Measurements from ENCODE around the gene SECTM1.

The SECTM1 gene

DNA sequence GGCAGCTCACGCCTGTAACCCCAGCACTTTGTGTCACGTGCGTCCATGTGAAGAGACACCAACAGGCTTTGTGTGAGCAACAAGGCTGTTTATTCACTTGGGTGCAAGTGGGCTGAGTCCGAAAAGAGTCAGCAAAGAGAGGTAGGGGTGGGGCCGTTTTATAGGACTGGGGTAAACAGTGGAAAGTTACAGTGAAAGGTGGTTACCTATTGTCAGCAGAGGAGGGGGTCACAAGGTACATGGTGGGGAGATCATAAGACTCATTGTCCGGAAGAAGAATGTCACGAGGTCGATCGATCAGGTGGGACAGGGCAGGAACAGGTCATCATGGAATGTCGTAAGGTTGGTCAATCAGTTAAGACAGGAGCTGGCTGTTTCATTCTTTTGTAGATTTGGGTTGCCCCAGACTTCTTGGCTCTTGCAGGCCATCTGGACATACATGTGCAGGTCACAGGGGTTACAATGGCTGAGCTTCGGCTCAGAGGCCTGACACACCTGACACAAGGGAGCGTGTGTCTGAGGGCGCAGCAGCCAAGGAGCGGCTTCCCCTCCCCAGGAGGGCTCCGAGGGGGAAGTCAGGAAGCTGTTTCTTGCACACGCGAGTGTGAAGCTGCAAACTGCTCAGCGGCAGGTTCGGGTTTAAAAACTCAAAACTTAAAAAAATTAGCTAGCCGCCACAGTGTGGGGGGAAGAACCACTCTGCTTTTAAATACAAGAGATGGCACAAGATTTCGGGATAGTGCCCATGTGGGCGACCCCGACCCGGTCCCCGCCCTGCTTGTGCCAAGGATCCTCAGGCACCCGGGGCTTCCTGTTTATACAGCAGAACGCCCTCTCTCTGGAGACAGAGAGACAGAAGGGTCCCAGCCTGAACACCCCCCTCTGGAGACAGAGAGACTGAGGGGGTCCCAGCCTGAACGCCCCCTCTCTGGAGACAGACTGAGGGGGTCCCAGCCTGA, 13.1 kb upstream of the SECTM1 start:
- no peak for DNase-seq

DNA sequence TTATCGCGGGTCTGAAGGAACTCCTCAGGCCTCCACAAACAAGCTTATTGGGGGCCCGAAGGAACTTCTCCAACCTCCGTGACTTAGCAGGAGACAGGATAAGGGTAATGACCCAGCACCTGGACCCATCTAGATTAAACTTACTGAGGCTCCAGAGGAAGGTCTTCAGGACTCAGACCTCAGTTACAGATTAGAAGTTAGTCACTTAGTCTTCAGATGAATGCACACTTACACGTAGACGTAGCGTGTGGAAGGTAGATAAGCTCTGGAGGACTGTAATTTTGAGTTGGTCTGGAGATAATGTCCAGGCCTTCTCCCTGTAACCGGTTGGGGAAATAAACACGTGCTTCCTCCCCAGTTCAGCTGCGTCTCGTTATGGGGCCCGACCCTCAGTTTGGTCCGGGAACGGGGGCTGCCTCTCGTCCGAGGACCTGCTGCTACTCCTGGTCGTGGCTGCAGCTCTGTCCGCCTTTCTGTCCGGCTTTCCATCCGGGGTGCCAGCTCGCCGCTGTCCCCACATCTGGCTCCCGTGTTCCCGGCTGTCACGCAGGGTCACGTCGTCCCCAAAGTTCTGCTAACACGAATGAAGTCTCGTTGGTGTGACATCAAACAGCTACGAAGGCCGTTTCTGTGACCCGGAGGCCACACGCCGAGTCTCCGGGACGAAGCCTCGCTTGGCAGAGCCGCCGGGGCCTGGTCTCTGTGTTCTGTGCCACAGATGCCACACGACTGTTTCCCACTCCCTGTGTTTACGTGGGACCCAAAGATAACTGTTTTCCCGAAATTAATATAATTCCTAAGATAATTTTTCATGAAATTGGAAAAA, 11.8 kb upstream of the SECTM1 start:
- no peak for DNase-seq

DNA sequence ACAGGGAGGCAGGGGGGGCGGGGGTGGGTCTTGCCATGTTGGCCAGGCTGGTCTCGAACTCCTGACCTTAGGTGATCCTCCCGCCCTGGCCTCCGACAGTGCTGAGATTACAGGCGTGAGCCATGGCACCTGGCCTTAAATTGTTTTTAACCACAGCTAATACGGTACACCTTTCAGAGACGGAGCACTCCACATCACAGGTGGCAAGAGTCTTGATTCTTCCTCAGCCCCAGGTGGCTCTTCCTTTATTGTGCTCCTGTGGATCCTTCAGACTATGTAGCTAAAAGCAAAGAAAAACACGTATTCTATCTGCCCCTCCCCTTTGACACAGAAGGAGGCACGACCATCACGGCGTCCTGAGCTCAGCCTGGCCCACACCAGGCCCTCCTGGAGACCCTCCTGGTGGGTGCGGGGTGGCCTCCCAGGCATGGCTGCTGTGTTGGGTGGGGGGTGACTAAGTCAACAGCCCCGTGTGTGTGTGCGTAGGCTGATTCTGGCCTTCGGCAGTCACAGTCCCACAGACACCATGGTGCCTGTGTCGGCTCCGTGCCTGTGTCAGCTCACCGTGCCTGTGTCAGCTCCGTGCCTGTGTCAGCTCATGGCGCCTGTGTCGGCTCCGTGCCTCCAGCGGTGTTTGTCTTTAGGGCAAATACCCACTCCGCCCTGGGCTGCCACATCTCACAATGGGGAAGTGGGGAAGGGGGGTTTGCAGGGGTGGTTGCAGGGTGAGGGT, 10.8 kb upstream of the SECTM1 start:
- DNase-seq = no peak

DNA sequence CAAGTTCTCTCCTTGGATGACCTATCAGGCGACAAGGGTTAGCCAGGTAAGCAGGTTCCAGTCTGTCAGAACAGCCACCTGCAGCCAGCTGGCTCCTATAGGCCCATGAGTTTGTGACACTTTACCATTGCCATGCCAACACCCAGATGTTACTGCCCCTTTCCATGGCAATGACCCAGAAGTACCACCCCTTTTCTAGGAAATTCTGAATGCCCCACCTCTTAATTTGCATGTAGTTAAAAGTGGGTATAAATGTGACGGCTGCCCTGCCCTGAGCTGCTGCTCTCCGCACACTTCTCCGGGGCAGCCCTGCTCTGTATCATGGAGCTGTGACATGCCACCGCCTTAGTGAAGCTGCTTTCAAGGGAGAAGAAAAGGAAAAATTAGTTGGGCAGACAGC, 10.0 kb upstream of the SECTM1 start:
- DNase-seq = no peak

DNA sequence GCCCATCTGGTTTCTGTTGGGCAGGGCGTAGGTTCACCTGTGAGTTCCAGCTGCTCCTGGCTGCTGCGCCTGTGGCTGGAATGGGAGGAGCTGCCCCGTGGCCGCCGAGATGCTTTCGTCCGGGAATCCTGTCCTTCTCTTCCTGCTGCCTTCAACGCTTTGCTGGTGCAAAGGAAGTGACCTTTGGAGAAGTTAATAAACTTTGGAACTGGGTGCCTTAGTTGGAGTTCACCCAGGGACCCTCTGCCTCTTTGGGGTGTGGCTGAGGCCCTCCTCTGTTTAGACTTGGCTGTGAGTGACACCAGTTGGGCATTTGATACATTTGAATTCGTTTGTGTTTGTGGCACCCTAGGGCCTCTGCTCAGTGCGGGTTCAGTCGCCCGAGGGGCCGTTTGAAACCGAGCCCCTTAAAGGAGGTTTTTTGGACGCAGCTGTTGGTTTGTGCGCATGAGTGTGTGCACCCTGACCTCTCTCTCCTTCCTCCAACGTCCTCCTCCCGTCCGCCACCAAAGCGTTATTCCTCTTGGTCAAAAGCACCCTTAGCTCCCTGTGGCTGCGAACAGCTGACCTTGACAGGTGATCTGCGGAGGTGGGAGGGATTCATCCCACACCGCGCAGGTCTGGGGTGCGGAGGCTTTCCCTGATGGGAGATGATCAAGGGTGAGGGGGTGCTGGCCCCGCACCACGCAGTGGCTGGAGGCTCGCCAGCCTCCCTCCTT, 9.0 kb upstream of the SECTM1 start:
- no peak for DNase-seq

DNA sequence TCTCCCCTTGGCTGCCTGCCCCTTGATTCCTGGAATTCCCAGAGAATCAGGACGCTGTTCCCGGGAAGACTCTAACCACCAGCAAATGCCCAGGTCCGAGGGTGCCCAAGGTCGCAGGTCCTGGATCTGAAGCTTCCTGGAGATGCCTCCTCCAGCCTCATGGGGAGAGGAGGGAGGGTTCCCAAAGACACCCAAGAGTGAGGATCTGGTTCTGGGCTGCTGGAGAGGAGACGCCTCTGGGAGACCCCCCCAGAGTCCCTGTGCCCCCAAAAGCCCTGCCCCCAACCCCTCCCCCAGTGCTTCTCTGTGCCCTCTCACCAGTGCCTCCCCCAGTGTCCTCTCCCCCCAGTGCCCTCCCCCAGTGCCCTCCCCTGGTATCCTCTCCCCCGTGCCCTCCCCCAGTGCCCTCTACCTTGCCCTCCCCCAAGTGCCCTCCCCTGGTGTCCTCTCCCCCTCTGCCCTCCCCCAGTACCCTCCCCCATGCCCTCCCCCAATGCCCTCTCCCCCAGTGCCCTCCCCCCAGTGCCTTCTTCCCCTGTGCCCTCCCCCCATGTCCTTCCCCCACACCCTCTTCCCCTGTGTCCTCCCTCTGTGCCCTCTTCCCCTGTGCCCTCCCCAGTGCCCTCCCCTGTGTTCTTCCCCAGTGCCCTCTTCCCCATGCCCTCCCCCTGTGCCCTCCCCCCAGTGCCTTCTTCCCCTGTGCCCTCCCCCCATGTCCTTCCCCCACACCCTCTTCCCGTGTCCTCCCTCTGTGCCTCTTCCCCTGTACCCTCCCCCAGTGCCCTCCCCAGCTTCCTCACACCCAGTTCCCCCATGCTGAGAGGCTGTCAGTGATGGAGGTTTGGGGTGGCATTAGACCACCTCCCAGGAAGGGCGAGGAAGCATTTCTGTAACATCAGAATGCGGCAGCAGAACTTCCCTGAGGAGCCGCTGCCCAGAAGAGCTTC, 6.3 kb upstream of the SECTM1 start:
- no peak for DNase-seq

DNA sequence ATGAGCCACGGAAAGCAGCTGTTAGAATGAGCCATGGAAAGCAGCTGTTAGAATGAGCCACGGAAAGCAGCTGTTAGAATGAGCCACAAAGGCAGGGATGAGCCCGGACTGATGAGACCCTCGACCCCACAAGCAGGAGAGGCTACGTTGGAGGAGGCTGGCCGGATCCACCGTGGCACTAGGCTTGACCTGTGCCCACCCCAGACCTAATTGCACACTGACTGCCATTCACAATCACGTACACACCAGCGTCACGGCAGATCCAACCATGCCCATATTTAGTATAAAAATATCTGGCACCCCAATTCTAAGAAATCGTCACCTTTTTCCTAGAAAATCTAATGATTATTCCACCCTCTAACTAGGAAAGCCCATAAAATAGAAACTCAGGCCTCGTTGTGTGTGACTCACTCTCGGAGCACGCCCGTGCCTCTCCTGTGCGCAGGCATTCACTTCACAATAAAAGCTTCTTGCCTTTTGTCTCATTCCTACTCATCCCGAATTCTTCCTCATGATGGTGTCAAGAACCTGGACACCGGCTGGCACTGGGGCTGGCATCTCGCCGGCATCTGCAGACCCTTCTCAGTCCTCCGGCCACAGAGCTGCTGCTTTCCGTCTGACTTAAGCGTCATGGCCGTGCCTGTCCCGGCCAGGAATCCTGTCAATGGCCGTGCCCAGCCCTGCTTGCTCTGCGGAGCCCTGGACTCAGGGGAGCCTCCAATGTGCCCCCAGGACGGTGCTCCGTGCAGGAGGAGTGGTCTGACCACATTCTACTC, 5.5 kb upstream of the SECTM1 start:
- DNase-seq = no peak

DNA sequence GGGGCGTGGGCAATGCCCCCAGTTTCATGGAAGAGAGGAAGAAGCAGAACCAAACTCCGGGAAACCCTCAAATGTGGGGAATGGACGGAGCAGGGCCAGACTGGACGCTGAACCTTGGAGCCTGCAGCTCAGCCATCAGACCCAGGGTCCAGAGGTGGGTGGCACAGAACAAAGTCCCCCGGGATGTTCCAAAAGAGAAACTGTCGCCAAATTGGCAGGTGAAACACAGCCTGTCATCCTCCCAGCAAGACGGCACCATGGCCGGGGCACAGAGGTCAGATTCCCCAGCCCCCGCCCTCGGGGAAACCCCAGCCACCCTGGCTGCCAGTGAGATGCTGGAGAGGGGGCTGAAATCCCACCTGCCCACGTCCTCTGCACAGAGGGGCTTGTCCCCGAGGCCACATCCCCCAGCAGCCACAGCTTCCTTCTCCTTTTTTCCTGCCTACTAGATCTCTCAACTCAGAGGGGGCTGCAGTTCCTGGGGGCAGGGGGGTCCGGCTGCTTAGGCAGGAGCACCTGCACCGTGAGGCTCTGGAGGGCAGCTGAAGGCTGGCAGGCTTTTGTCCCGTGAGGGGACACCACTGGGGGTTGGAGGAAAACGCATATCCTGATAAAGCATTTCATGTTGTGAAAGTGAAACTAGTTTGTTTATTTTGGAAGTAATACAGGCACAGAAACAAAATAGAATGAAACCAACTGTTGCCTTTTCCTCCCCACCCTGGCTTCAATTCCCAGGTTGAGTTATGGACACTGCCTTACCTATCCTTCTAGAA, 1.2 kb upstream of the SECTM1 start:
- no peak for DNase-seq

DNA sequence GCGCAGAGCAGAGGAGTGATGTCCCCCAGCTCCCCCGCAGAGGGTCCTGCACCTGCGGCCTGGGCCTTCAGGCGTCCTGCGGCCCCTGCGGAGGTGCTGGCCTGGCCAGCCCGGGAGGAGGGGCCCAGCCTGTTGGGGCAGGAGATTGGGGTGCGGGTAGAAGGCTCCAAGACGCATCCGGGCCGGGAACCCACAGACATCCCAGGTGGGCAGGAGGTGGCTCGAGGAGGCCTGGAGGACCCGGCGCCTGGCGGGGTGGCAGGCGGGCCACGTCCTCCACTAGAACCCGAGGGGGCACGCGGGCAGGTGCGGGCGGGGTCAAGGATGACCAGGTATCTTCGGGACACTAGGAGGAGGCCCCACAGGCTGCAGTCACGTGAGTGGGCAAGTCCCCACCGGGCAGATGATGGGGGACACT, 647 bp upstream of the SECTM1 start:
- DNase-seq = no peak

DNA sequence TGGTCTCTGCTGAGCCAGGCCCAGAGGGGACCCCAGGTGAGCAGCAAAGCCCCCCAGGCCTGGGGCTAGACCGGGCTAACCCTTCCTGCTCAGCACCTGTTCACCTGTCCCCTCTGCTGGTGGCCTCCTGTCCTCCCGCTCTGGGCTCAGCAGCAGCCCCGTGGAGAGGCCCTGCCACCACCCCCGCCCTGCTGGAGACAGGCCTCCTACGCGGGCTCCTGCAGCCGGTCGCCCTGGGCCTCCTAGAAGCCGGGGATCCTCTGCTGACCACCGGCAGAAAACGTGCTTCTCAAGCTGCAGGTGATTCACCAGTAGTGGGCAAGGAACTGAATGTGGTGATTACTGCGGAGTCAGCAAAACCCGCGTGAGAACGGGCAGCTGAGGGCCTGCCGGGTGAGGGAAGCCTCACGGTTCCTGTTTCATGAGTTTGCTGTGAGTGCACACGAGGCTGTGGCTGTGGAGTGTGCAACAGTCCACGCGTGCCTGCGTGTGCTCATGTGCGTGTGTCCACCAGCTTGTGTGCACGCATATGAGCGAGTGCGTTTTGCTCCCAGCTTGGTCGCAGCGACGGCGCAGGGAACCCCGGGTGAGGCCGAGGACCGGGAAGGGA, 792 bp downstream of the SECTM1 start:
- no peak for DNase-seq

DNA sequence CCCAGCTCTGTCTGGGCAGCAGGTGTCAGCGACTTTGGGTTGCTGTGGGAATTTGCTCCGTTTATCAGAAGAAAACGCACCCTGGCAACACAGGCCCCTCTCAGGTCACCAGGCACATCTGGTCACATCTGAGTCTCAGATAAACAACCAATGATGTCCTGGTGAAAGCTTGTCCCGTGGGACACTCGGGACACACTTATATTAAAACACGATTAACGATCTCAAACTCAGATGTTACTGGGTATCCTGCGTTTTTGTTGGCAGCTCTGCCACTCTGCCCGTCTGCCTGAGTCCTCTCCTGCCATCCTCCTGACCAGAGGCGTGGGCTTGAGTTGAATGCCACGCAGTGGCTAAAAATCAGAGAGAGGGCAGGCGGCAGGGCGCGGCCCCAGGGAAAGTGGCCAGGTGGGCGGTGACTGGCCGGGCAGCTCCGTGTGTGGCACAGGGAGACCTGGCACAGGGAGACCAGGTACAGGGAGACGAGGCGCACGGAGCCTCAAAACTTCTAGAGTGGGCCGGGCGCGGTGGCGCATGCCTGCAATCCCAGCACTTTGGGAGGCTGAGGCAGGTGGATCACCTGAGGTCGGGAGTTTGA, 2.1 kb downstream of the SECTM1 start:
- DNase-seq = no peak

DNA sequence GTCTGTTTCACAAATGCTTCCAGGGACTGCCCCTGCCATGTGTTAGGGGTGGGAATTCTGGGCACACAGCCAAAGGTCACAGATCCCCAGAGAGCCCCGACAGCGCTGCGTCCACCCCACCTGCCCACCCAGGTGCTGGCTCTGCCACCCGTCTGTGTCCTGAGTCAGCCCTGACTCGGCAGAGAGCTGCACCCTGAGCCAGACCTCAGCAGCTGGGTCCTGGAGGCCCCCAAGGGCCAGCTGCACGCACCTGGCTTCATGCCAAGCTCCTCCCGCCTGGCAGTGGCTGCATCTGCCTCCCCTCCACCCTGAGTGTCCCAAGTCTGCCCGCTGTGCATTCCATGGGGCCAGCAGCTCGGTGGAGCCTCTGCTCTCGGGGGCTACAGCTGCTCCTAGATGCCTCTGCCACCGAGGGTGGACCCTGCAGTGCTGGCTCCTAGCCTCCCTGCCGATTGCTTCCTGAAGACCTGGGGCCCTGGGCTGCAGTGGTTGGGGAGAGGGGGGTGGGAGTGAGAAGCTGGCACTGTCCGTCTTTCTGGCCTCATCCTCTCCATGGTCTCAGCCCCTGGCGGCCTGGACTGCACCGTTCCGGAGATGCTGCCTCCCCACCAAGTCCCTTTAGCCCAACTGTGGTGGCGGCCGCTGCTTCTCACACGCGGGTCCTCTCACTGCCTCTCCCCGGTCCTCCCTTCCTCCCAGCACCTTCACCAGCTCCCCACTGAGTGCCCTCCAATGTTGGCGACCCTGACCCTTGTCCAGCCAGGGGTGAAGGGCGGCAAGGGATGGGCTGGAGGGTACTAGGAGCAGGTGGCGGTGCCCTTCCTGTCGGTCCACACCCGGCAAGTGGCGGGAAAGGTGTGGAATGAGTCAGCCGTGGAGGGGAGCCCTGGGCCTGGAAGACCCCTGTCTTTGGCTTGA, 3.0 kb downstream of the SECTM1 start:
- DNase-seq = peak; percentile 81

DNA sequence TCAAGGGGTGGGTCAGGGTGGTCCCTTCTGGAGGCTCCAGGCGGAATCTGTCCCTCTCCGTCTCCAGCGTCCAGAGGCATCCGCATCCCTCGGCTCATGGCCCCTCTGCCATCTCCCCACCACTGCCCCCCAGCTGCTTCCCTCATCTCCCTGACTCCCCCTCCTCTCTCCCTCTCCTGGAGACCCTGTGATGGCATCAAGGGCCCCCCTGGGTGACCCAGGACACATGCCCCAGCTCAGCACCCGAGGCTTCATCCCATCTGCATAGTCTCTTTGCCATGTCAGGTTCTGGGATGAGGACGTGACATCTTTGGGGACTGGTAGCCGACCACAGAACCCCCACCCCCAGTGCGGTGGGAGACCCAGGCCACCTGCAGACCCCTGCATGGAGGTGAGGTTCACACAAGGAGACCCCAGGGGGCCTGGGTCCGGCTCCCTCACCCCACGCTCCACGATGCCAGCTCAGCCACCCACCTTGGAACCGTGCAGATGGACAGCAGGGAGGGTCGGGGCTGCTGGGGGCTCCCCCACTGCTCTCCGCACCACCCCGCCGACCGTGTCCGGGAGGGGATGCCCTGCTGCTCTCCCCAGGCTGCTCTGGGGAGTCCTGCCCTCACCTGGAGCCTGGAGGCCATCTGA, 3.8 kb downstream of the SECTM1 start:
- no peak for DNase-seq

DNA sequence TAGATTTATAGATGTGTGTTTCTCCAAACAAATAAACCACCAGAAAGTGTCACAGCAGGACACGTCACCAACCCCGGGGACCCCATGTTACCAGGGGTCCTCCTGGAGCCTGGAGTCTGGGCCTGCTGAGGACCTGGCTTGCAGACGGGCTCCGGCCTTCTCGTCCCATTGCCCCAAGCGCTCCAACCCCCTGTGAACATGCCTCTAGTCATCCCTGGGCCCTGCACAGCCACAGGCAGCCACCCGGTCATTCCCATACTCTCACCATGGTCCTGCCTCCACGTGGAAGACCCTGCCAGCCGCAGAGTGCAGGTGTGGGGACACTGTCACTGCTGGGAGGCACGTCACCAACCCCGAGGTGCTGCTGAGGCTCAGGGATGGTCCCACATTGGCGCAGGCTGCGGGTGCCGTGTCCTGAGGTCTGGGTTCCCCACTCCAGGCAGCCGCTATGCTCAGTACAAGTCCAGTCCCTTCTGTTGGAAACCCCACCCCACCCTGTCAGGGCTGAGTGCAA, 4.5 kb downstream of the SECTM1 start:
- DNase-seq = no peak

DNA sequence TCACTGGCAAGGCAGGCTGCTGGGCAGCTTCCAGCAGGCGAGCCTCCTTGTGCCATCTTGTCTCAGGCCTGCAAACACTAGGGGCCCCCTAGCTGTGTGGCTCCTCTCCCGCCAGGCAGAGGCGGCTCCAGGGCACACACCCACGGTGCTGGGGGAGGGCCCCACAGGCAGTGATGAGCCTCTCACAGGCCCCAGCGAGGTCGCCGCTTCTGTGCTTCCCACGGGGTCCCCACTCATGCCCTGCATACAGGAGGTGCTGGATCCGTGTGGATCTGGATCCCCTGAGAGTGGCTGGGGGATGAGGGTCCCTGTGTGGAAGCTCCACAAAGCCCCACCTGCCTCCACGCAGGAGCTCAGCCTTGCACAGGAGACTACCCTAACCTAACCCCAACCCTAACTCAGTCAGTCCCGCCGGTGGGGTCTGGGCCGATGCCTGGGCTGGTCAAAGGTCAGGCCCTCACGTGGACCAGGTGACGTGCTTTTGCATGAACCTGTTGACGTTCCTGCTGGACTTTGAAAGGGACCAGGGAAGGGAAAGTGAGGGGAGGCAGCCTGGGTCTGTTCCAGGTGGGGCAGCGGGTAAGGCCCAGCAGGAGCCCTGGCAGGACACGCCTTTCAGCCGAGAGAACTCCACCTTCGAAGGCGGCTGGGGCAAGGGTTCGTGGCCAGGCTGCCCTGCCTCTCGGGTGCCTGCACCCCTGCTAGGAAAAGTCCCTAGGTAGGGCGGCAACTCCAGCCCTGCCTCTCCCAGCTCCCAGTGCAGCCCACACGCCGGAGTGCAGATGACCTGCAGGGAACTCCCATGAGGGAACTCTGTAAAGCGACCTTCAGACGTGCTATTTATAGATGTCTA, 5.2 kb downstream of the SECTM1 start:
- DNase-seq = no peak

DNA sequence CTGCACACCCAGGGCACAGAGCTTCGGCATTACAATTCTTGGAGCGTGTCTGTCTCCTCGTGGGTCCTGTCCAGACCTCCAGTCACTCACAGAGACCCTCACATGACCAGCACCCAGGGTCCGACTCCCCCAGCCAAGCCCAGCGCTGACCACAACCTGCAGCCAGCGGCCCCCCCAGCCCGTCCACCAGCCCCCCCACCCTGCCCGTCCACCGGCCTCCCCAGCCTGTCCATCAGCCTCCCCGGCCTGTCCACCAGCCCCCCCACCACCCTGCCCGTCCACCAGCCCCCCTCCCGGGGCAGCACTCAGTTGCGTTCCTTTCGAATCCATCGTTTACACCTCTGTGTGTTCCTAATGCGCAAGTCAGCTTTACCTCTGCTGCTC, 5.8 kb downstream of the SECTM1 start:
- DNase-seq = no peak
